ENCODE results near the gene HLTF.
"Not testable (repeated sequence)": the region's sequence is repeated elsewhere in the genome, so short reads cannot be mapped to it uniquely, and the experiment has no call there.

The HLTF gene

DNA sequence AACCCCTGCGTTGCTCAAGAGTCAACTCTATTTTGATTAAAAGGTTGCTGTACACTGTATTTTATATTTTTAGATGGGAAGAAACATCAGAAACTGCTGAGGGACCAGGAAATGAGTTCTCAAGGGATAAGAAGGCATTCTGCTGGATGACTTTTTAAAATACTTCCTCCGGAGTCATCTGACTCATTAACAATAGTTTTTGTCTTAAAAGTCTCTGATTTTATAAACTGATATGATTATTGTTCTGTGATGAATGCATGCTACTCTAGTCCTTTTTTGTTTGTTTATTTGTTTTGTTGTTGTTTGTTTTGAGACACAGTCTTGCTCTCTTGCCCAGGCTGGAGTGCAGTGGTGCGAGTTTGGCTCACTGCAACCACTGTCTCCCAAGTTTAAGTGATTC, 18.2 kb upstream of the HLTF start:
- TF ChIP-seq JUND (IDR thresholded peaks at IDR 0.05; ENCODE audit: low read depth) = no peak
- in situ Hi-C loops (cut with HindIII; ENCODE audit: low pct_unique_long_range_greater_than_20kb, low sequenced_read_pairs) = no loop called here
- no peak for DNase-seq (ENCODE audit: low read depth in 1 of 2, low spot score in 1 of 2)

DNA sequence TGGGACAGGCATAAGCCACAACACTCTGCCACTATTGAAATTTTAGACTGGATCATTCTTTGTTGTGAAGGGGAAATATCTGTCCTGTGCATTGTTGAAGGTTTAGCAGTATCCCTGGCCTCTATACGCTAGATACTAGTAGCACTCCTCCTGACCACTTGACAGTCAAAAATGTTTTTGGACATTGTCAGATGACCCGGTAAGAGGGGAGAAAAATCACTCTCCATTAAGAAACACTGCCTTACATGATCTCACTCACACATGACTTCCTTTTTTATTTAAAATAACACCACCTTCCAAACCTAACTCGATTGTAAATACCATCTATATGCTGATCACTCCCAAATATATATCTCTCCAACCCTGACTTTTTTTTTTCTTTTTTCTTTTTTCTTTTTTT, 15.3 kb upstream of the HLTF start:
- in situ Hi-C loops (cut with HindIII; ENCODE audit: low pct_unique_long_range_greater_than_20kb, low sequenced_read_pairs) = no loop called here
- TF ChIP-seq JUND (IDR thresholded peaks at IDR 0.05; ENCODE audit: low read depth) = no peak
- no peak for DNase-seq (ENCODE audit: low read depth in 1 of 2, low spot score in 1 of 2)

DNA sequence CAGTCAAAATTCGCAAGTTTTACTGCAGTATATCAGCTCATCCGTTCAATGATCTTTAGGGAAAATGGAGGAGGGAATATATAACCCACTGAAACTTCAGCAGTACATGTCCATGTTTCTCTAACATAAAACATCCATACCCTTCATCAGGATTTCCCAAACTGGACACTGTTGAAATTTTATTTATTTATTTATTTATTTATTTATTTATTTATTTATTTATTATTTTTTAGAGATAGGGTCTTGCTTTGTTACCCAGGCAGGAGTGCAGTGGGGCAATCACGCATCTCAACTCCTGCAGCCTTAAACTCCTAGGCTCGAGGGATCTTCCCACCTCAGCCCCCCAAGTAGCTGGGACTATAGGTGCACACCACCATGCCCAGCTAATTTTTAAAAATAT, 14.8 kb upstream of the HLTF start:
- no peak for TF ChIP-seq JUND (IDR thresholded peaks at IDR 0.05; ENCODE audit: low read depth)
- in situ Hi-C loops (cut with HindIII; ENCODE audit: low pct_unique_long_range_greater_than_20kb, low sequenced_read_pairs) = no loop called here
- DNase-seq (ENCODE audit: low read depth in 1 of 2, low spot score in 1 of 2) = no peak

DNA sequence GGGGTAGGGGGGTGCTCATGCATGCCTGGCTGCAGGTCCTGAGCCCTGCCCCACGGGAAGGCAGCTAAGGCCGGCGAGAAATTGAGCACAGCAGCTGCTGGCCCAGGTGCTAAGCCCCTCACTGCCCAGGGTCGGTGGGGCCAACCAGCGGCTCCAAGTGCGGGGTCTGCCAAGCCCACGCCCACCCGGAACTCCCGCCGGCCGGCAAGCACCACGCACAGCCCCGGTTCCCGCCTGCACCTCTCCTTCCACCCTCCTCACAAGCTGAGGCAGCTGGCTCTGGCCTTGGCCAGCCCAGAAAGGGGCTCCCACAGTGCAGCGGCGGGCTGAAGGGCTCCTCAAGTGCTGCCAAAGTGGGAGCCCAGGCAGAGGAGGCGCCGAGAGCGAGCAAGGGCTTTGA, 11.7 kb upstream of the HLTF start:
- DNase-seq (ENCODE audit: low read depth in 1 of 2, low spot score in 1 of 2); in situ Hi-C loops (cut with HindIII; ENCODE audit: low pct_unique_long_range_greater_than_20kb, low sequenced_read_pairs): not testable (repeated sequence)

- in situ Hi-C loops (cut with HindIII; ENCODE audit: low pct_unique_long_range_greater_than_20kb, low sequenced_read_pairs) = no loop called here
- TF ChIP-seq JUND (IDR thresholded peaks at IDR 0.05; ENCODE audit: low read depth) = no peak
- no peak for DNase-seq (ENCODE audit: low read depth in 1 of 2, low spot score in 1 of 2)
These were observed 9.2 kb upstream of the HLTF start for GRCh38 chr3:149095487-149095886.

DNA sequence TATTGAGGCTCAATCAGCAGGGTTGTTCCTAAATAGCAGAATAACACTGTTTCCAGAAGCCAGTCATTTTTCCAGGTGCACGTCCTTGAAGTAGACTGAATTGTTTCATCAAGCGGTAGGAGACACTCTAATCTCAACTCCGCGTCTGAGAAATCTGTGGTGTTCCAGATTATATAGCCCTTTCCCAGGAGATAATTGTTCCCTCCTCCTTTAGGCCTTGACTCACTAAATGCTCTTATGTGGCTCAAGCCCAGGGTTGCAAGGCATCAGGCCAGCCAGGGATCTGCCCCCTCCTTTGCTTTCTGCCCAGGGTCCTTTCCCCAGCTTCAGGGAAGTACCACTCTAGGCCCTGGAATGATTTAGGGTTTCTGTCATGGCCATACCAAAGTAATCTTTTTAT, 5.7 kb upstream of the HLTF start:
- DNase-seq (ENCODE audit: low read depth in 1 of 2, low spot score in 1 of 2) = no peak
- no peak for TF ChIP-seq JUND (IDR thresholded peaks at IDR 0.05; ENCODE audit: low read depth)
- in situ Hi-C loops (cut with HindIII; ENCODE audit: low pct_unique_long_range_greater_than_20kb, low sequenced_read_pairs) = no loop called here

GRCh38 chr3:149090907-149091306, 4.6 kb upstream of the HLTF start:
- no peak for DNase-seq (ENCODE audit: low read depth in 1 of 2, low spot score in 1 of 2)
- no peak for TF ChIP-seq JUND (IDR thresholded peaks at IDR 0.05; ENCODE audit: low read depth)

GRCh38 chr3:149090461-149090860, 4.1 kb upstream of the HLTF start:
- TF ChIP-seq JUND (IDR thresholded peaks at IDR 0.05; ENCODE audit: low read depth) = no peak
- in situ Hi-C loops (cut with HindIII; ENCODE audit: low pct_unique_long_range_greater_than_20kb, low sequenced_read_pairs) = no loop called here
- DNase-seq (ENCODE audit: low read depth in 1 of 2, low spot score in 1 of 2) = no peak

More at GRCh38 chr3:149090907-149091306, 4.6 kb upstream of the HLTF start:
- in situ Hi-C loops (cut with HindIII; ENCODE audit: low pct_unique_long_range_greater_than_20kb, low sequenced_read_pairs) = no loop called here

- in situ Hi-C loops (cut with HindIII; ENCODE audit: low pct_unique_long_range_greater_than_20kb, low sequenced_read_pairs) = no loop called here
- TF ChIP-seq JUND (IDR thresholded peaks at IDR 0.05; ENCODE audit: low read depth) = no peak
- DNase-seq (ENCODE audit: low read depth in 1 of 2, low spot score in 1 of 2) = no peak
These were observed 3.1 kb upstream of the HLTF start for GRCh38 chr3:149089395-149089794.

DNA sequence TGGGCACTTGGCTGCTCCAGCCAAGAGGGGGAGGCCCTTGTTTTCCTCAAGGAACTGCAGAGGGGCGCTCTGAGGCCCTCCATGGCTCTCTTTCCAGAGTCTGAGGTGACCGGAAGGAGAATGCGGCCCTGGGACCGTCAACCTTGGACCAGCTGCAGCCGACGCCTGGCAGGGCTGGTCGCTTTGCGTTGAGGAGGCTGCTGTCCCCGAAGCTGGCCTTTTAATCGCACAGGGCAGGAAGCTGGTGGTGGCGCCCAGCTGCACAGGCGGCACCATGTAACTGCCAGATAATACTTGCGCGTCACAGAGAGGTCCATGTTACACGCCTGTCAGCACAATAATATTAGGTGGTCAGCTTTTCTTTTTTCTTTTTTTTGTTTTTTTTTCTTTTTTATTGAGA, 875 bp upstream of the HLTF start:
- in situ Hi-C loops (cut with HindIII; ENCODE audit: low pct_unique_long_range_greater_than_20kb, low sequenced_read_pairs) = no loop called here
- TF ChIP-seq JUND (IDR thresholded peaks at IDR 0.05; ENCODE audit: low read depth) = no peak
- DNase-seq (ENCODE audit: low read depth in 1 of 2, low spot score in 1 of 2) = no peak

DNA sequence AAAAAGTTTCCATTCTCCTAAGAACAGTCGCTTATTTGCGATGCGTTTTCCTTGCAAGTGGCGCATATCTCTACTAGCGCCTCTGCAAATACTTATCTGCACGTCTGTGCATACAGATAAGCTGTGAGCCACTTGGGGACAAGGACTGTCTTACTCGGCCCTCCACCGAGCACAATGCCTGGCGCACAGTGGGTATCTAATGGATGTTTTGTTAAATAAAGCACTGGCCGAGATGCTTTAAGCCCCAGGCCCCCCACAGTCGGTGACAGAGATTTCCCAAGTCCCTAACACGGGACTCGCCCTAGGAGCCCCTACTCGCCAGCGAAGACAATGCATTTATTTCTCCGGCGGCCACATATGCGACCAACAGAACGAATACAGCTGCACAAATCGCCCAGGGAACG, 503 bp downstream of the HLTF start:
- DNase-seq (ENCODE audit: low read depth in 1 of 2, low spot score in 1 of 2) = no peak
- TF ChIP-seq JUND (IDR thresholded peaks at IDR 0.05; ENCODE audit: low read depth) = no peak
- in situ Hi-C loops (cut with HindIII; ENCODE audit: low pct_unique_long_range_greater_than_20kb, low sequenced_read_pairs) = no loop called here

DNA sequence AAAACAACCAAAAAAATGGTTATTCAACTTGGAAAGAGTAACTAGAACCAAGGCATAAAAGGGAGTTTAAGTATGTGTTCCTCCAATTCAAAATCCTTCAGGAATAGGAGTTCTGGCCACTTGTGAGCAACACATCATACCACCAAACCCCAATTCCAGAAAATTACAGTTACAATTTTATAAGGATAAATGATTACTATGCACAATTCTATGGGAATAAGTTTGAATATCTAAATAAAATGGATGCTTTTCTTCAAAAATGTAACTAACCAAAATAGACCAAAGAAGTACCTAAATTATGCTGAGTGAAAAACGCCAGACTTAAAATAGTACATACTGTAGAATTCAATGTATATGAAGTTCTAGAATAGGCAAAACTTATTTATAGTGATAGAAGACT, 4.6 kb downstream of the HLTF start:
- in situ Hi-C loops (cut with HindIII; ENCODE audit: low pct_unique_long_range_greater_than_20kb, low sequenced_read_pairs) = no loop called here
- DNase-seq (ENCODE audit: low read depth in 1 of 2, low spot score in 1 of 2) = no peak
- TF ChIP-seq JUND (IDR thresholded peaks at IDR 0.05; ENCODE audit: low read depth) = no peak

DNA sequence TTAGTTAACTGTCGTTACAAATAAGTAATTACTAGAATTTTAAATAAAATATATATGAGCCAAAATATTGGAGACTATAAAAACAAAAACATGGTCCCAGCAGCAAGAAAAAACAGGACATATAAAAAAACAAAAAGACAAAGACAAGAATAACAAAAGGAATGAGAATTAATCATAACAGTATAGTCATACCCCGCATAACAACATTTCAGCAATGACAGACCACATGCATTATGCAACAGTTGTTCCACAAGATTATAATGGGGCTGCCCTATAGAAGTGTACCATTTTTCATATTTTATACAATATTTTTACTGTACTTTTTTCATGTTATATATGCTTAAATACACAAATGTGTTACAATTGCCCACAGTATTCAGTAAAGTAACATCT, 5.6 kb downstream of the HLTF start:
- no peak for TF ChIP-seq JUND (IDR thresholded peaks at IDR 0.05; ENCODE audit: low read depth)
- DNase-seq (ENCODE audit: low read depth in 1 of 2, low spot score in 1 of 2) = no peak
- in situ Hi-C loops (cut with HindIII; ENCODE audit: low pct_unique_long_range_greater_than_20kb, low sequenced_read_pairs) = no loop called here

GRCh38 chr3:149080011-149080698, 6.2 kb downstream of the HLTF start:
- TF ChIP-seq JUND (IDR thresholded peaks at IDR 0.05; ENCODE audit: low read depth) = no peak
- in situ Hi-C loops (cut with HindIII; ENCODE audit: low pct_unique_long_range_greater_than_20kb, low sequenced_read_pairs) = no loop called here
- no peak for DNase-seq (ENCODE audit: low read depth in 1 of 2, low spot score in 1 of 2)

Data from T47D (cell line).